ENCODE measurements around the gene MCM5.
"Not testable (repeated sequence)": the region's sequence is repeated elsewhere in the genome, so short reads cannot be mapped to it uniquely, and the experiment has no call there.

MCM5 gene
- long read RNA-seq, donor 1, transcript MCM5-201 (17 exons, 3,534 nt): major isoform, 11 of 19 reads
- long read RNA-seq, donor 1, partial matches to known transcripts: 8 of 19 reads
- long read RNA-seq, donor 1, other reads (novel, unspliced or antisense): 0 of 19 reads
- long read RNA-seq, donor 2, transcript MCM5-201 (17 exons, 3,534 nt): major isoform, 7 of 27 reads
- long read RNA-seq, donor 2, partial matches to known transcripts: 20 of 27 reads
- long read RNA-seq, donor 2, other reads (novel, unspliced or antisense): 0 of 27 reads
- long read RNA-seq, donor 3, transcript MCM5-201 (17 exons, 3,534 nt): major isoform, 7 of 22 reads
- long read RNA-seq, donor 3, partial matches to known transcripts: 15 of 22 reads
- long read RNA-seq, donor 3, other reads (novel, unspliced or antisense): 0 of 22 reads
- long read RNA-seq, donor 4, transcript MCM5-201 (17 exons, 3,534 nt): major isoform, 11 of 23 reads
- long read RNA-seq, donor 4, partial matches to known transcripts: 12 of 23 reads
- long read RNA-seq, donor 4, other reads (novel, unspliced or antisense): 0 of 23 reads
- long read RNA-seq, donor 5, full-length matches to known transcripts: 21 of 37 reads
- long read RNA-seq, donor 5, partial matches to known transcripts: 16 of 37 reads
- long read RNA-seq, donor 5, other reads (novel, unspliced or antisense): 0 of 37 reads
- long read RNA-seq, donor 6, transcript MCM5-201 (17 exons, 3,534 nt): major isoform, 8 of 8 reads
- long read RNA-seq, donor 6, partial matches to known transcripts: 0 of 8 reads
- long read RNA-seq, donor 6, other reads (novel, unspliced or antisense): 0 of 8 reads
- long read RNA-seq, donor 7, transcript MCM5-201 (17 exons, 3,534 nt): major isoform, 19 of 56 reads
- long read RNA-seq, donor 7, partial matches to known transcripts: 37 of 56 reads
- long read RNA-seq, donor 7, other reads (novel, unspliced or antisense): 0 of 56 reads
- long read RNA-seq, donor 8, transcript MCM5-201 (17 exons, 3,534 nt): major isoform, 13 of 34 reads
- long read RNA-seq, donor 8, partial matches to known transcripts: 21 of 34 reads
- long read RNA-seq, donor 8, other reads (novel, unspliced or antisense): 0 of 34 reads

DNA sequence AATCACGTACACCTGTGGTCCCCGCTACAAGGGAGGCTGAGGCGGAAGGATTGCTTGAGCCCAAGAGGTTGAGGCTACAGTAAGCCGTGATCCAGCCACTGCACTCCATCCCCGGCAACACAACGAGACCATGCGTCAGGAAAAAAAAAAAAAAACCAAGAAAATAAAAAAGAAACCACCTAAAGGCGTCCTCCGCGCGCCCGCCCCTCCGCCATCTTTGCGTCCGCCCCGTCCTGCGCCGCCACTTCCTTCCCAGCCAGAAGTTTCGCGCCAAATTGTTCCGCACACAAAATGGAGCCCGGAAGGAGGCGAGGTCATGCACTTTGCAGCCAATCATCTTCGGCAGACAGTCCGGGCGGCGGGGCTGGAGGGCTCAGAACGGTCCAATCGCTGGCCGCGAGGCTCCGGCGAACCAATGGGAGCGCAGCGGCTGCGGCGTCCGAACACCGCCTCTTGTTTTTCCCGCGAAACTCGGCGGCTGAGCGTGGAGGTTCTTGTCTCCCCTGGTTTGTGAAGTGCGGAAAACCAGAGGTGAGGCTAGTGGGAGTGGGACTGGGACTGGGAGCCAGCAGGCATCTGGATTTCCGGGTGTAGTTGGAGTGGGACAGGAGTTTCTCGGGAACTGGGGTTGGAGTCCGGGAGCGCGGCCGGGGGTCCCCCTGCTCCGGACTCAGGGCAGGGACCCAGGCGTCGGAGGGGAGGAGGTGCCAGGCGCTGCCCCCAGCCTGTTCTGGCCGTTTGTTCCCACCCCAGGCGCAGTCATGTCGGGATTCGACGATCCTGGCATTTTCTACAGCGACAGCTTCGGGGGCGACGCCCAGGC is at the start of gene MCM5:
Gene MCM5, plus strand, starts transcription at position 463 of the 823 bp plus-strand sequence. Its CDS starts 299 bp downstream, at position 762.
- peak; percentile 81 for DNase-seq

DNA sequence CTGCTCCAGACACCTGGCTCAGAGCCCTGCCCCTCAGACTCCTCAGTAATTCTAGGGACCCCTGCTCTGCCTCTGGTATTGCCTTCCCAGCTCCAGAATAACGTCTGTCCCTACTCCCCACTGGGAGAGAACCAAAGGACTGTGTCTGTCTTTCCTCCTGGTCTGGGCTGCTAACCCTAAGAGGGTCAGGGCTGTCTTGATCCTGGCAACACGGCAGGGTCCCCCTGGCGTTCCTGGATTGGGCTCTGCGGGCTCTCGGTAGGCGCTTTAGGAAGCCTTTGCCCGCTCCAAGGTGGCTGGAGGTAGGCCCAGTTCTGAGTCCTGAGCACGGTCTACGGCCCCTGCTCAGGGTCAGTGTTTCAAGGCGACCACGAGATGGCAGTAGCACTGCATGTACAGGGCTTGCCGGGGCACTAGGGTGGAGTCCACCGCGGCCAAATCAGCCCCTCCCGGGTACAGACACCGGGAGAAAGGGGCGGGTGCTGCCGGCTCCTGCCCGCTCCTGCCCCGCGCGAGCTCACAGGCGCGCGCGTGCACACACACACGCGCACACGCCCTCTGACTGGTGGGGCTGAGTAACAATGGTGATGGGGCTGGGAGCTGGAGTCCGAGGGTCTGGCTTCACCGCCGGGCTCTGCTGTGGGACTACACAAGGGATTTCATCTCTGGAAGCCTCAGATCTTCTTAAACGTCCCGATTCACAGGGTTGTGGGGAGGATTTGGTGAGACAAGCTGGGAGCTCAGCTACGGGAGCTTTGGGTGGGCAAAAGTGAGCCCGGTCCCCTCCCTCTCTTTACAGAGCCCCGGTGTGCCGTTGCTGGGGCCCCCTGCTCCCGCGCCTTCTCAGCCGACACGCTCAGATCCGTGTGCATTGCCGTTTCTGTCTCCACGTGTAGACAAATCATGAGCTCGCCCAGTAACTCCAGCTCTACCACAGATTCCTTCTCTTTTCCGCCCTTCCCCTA is 49.1 kb upstream of the MCM5 start:
- peak; percentile 95 for DNase-seq

DNA sequence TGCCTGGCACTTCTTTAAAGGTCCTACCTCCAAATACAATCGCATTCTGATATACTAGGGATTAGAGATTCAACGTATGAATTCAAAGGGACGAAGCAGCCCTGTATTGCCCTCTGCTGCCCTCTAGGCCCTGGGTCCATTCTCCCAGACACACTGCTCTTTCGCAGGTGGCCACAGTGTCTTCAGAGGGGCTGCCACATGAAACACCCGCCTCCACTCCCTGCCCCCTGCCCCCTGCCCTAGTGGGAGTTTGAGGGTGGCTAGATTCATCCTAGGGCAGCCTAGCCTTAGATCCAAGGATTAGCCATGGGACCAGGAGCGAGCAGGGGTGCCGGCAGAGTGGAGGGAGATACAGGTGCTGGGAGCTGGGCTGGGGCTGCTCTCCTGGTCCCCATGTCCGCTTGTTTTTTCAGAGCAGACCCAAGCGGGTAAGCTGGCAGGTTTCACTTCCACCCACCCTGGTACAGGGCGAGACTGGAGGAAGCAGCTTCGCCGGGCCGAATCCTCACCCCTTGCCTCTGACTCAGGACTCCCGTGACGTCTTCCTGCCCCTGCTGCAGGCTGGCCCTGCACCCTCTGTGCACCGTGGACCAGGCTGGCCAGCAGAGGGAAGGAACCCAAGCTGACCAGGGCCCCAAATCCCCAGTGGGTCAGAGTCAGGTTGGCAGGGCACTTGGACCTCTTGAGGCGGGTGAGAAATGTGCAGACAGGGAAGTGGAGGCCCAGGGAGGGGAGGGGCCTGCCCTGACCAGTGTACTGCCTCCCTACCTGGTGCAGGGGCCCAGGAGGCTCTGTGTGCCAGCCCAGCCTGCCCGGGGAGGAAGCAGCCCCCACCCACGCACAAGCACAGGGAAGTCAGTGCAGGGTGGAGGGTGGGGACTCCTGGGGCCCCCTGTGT is 47.5 kb upstream of the MCM5 start:
- DNase-seq: no peak

DNA sequence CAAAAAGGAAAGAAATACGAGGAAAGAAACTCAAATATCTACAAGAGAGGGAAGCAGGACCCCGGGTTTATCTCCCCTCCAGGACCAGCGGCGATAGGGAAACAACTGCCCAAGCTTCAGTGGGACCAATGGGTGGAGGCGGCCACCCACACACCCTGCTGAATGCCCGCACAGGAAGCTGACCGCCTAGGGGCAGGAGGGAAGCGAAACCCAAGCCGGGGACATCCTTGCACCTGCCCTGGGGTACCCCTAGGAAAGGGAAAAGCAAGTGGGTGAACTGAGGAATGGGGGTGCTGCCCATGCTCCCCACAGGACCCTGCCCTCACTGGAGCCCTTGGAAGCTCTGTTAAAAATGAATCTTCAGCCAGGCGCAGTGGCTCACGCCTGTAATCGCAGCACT is 46.6 kb upstream of the MCM5 start:
- DNase-seq: no peak

DNA sequence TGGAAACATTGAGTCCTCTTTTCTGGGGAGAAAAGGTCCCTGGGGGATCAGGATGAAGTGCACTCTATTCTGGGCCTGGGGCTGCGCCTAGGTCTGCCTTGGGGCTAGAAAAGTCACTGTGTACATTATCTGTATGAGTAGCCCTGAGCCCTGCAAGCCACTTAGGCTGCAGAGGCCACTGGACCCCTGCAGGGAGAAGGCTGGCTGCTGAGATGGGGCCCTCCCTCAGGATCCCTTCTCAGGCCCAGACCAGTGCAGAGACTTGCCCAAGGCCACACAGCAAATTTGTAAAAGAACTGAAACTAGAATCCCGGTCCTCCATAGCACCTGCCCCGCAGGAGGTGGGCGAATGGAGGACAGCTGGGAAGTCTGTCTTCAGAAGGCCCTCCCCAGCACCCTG is 45.9 kb upstream of the MCM5 start:
- no peak for DNase-seq

DNA sequence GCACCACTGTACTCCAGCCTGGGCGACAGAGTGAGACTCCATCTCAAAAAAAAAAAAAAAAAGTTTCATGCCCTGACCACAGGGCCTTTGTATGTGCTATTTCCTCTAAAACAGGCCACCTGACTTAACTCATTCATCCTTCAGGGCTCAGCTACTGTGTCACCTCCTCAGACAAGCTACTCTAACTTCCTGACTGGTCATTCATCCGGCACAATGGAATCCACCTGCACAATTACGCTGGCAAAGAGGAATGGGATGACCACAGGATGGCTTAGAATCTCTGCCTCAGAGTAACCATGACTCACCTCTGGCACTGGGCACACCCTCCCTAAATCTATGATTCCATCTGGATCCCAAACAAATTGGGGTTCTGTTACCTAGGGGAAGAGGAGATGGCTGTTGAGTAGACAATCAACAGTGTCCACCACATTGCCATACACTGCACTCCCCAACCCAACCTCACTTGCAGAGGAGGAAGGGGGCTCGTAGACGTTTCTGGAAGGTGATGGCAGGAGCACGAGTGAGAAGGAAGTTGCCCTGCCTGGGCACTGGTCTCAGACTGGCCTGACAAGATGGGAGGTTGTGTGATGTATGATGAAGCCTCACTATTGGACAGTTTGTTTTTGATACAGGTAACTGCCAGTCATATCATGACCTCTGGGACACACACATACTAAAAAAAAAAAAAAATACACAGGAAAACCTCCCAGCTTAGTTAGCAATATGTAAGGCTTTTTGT is 41.9 kb upstream of the MCM5 start:
- DNase-seq: no peak

DNA sequence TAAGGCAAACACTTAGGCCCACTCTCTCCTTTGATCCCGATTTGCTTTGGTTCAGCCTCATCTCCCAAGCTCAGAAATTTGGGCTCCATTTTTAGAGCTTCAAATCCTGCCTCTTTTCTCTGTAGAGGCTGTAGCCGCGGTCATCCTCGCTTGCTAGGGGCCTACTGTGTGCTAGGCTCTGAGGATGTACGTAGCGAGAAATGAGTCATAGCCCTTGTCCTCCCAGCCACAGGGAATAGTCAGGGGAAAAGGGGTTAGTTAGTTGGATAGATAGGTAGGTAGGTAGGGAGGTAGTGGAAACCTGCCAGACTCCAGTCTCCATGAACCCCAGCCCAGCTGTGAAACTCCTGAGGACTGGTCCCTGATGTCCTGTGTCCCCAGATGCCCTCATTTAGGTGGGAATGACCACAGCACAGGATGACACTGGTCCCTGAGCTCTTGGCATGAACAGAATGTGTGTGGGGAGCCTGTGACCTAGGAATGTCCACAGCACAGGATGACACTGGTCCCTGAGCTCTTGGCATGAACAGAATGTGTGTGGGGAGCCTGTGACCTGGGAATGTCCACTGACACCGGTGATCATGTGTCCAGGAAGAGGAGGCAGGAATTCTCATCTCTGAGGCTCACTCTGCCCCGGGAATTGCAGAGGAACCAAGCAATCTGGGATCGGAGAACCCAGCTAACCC is 40.4 kb upstream of the MCM5 start:
- DNase-seq: no peak

DNA sequence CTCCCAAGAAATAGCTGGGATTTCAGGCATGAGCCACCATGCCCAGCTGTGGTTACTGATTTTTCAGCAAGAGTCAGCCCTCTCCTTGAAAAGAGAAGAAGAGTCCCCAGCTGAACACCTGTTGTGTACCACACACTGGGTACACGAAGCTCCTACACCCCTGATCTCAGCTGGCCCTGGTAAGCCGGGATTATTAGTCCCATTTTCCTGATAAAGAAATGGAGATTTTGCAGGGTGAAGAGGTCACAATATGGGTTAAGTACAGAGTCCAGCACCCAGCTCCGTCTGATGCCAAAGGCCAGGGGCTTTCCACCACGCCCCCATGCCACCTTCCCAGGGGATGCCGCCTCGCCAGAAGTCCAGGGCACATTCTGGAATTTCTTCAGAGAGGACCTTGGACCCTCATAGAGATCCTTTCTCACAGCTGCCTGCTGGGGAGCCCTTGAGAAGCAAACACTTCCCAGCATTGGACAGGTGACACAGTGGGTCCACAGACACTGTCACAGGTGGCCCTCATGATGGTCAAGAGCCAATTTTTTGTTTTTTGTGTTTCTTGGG is 38.9 kb upstream of the MCM5 start:
- DNase-seq: no peak

DNA sequence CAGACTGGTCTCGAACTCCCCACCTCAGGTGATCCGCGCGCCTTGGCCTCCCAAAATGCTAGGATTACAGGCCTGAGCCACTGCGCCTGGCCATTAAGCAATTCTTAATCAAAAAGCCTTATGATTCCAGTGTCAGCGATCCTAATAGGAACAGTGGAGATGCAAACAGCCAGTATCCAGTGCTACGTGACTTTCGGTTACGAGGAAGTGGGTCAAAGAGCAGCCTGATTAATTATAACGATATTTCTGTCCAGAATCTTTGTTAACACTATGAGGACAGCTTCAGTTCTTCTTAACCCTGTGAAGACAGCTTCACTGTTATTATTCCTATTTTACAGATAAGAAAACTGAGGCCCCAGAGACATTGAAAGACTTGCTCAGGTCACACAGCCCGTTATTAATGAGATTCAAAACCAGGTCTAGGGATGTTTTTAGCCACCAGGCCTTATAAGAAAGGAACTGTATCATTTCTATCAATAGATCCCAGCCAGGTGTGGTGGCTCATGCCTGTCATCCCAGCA is 36.3 kb upstream of the MCM5 start:
- DNase-seq: no peak

DNA sequence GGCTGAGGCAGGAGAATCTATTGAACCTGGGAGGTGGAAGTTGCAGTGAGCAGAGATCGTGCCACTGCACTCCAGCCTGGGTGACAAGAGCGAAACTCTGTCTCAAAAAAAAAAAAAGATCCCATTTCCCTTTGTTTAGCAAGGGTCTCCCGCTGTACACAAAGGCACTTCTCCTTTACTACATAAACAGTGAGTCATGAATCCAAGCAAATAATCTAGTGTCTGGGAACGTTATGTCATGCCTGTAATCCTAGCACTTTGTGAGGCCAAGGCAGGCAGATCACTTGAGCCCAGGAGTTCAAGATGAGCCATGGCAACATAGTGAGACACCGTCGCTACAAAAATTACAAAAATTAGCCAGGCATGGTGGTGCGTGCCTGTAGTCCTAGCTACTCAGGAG is 35.7 kb upstream of the MCM5 start:
- DNase-seq: not testable (repeated sequence)

DNA sequence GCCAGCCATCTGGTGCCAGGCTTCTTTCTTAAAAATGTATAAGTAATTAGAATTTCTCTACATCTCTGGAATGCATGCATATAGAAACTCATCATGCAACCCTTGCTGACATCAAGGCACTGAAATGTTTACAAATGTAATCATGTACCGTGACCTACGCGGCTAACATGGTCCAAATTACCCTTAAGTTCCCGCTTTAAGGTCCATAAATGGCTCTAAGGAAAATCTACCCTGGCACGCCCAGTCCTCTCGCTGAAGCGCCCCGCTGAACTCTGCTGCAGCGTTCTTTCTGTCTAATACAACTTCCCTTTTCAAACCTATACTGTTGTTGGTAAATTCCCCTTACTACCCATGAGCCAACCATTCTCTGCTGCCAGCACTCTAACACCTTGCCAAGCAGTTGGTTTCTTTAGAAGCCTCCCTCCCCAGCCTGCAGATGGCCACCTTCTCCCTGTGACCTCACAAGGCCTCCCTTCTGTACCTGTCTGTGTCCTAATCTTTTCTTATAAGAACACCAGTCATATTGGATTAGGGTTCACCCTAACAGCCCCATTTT is 32.5 kb upstream of the MCM5 start:
- no peak for DNase-seq

DNA sequence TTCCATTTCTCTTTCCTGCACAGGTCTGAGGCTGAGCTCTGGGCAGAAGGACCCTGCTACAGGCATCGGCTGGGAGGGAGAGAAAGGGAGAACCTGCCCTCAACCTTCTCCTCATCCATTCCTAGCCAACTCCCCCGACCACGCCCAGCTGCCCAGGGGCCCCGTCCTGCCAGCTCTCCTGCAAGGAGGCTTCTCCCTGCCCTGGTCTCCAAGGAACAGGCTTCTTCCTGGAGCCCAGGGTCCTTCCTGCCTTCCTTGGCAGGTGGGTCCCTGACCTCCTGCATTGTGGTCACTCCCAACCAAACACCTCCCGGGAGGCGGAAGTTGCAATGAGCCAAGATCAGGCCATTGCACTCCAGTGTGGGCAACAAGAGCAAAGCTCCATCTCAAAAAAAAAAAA is 31.6 kb upstream of the MCM5 start:
- no peak for DNase-seq

DNA sequence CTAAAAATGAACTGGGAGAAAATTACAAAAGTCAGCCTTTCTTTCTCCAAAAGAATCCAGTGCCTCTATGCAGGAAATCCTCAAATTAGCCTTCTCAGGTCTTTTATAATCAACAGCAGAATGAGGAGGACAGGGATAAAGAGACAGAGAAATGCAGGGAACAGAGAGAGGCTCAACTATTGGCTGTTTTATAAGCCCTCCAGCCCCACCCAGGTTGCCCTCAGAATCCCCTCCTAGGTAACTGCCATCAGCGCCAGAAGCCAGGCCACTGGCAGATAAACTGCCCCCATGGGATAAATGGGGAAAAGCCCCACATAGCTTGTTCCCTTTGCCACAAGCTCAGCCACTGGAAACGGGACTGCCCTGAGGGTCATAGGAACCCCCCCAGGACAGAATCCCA is 29.9 kb upstream of the MCM5 start:
- no peak for DNase-seq

DNA sequence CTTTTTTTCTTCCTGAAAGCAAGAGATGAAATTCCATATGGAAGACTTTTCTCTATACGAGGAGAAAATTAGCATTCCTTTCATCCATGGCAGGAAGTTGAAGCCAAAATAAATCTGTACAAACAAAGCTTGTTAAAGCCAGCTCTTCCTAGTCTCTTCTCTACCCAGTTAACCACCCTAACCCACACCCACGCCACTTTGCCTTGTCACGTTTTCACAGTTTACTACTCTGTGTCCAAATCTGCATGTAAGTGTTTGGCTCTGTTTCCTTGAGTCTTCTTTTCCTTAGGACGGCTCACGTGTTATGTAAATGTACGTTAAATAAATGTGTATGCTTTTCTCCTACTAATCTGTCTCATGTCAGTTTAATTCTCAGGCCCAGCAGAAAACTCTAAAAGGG is 26.2 kb upstream of the MCM5 start:
- DNase-seq: no peak

DNA sequence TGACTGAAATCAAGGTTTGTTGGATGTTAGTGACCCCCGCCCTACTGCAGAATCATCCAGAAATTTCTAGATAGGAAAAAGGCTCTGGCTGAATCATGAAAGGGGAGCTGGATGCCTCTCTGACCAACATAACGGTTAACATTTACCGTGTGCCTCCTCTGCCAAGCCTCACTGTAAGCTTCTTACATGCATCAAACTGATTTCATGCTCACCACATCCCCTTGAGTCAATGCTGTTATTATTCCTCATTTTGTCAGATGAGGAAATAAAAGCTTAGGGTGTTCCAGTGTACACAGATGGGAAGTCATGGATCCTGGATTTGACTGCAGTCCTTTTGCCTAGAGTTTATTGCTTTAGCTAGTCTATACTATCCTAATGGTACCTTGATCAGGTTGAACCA is 24.9 kb upstream of the MCM5 start:
- no peak for DNase-seq

DNA sequence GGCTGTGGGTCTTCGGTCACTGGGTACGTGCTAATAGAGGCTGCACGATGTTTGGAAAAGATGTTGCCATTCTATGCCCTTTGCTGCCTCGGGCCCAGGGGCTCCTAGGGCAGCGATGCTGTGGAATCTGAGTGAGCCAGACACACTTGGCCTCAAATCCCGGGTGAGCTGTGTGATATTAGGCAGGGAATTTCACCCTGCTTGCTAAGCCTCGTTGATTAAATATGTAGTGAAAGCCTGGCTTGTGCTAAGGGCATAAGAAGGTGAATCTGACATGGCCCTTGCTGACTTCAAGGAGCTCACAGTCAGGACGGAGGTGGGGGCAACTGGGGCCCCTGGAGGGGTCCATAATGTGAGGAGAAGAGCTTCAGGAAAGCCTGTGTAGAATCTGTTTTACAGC is 24.4 kb upstream of the MCM5 start:
- no peak for DNase-seq

DNA sequence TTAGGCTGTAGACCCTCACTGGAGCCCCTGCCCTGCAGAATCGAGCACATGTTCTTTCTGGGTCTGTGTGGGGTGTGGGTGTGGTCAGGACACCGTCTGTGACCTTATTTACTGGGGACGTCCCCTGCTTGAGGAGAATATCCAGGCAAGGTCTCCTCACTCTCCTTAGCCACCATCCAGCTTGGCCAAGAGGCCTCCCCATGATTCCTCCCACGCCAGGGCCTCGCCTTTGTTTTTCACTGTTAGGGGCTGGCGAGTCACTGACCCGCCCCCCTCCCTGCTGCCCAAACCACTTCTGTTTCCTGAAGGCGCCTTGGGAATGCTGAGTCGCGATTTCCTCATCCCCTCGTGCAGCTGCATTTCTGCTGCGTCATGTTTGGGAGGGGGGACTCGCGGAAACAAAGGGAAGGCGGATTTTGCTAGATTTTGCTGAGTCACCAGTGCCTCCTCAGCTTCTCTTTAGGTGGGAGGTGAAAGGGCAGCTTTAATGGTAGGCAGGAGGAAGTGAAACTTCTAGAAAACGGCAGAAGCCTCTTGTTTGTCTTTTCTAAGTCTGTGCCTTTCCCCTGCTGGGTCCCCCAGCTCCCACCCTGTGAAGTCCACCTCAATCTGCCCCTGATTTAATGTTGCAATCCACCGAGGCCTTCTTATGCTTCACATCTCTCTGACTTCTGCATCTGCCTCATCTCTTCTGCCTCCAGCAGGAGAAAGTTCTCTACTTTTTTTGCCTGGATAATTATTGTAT is 23.0 kb upstream of the MCM5 start:
- DNase-seq: peak; percentile 78

Data from right kidney (tissue), 9 donors.